GM12891 (cell line): Measurements from ENCODE around the gene C17orf107.

Source experiments
- POLR2A ChIP-seq: IDR thresholded peaks from 2 replicates; pipeline ENCODE4 v1.6.1; 2011; ENCODE audit warnings: low read depth, low read length, control low read depth
- POLR2AphosphoS5 ChIP-seq: IDR thresholded peaks from 2 replicates; pipeline ENCODE4 v1.6.1; 2011; ENCODE audit warnings: low read depth, low read length, control low read depth
- TAF1 ChIP-seq: IDR thresholded peaks from 2 replicates; pipeline ENCODE4 v1.6.1; 2011; ENCODE audit warnings: low read depth, low read length, control low read depth

GRCh38 chr17:4897785-4898184, 1.6 kb upstream of the C17orf107 start:
- TF ChIP-seq POLR2AphosphoS5: no peak
- TF ChIP-seq POLR2A: no peak
- no peak for TF ChIP-seq TAF1
